Stomach smooth muscle (tissue), 2 donors: ENCODE measurements around the gene TNIP3.

Experiments
- H3K27ac ChIP-seq: one replicate; pipeline ENCODE4 v1.7.0; 2013; ENCODE audit warnings: mild to moderate bottlenecking, low read length, inconsistent platforms
- H3K27me3 ChIP-seq, 2 donors: one replicate each; pipeline ENCODE4 v1.7.0; 2013; ENCODE audit warnings: low read length in 2 of 2; ENCODE audit not compliant: insufficient read depth in 2 of 2, control insufficient read depth in 1 of 2
- H3K36me3 ChIP-seq, 2 donors: one replicate each; pipeline ENCODE4 v1.7.0; 2013; ENCODE audit warnings: low read length in 2 of 2; ENCODE audit not compliant: control insufficient read depth in 2 of 2, insufficient read depth in 2 of 2
- H3K4me1 ChIP-seq: one replicate; pipeline ENCODE4 v1.7.0; 2013; ENCODE audit warnings: low read length; ENCODE audit not compliant: control insufficient read depth, insufficient read depth
- H3K4me3 ChIP-seq, 2 donors: one replicate each; pipeline ENCODE4 v1.7.0; 2013; ENCODE audit warnings: low read length in 2 of 2
- H3K9ac ChIP-seq, 2 donors: one replicate each; pipeline ENCODE4 v1.7.0; 2013; ENCODE audit warnings: low read length in 2 of 2, mild to moderate bottlenecking in 1 of 2
- H3K9me3 ChIP-seq, 2 donors: one replicate each; pipeline ENCODE4 v1.7.0; 2013; ENCODE audit warnings: low read length in 2 of 2; ENCODE audit not compliant: control insufficient read depth in 2 of 2
- donor health status: healthy.
- donor health status: Pancreatic carcinoma.

TNIP3 gene

DNA sequence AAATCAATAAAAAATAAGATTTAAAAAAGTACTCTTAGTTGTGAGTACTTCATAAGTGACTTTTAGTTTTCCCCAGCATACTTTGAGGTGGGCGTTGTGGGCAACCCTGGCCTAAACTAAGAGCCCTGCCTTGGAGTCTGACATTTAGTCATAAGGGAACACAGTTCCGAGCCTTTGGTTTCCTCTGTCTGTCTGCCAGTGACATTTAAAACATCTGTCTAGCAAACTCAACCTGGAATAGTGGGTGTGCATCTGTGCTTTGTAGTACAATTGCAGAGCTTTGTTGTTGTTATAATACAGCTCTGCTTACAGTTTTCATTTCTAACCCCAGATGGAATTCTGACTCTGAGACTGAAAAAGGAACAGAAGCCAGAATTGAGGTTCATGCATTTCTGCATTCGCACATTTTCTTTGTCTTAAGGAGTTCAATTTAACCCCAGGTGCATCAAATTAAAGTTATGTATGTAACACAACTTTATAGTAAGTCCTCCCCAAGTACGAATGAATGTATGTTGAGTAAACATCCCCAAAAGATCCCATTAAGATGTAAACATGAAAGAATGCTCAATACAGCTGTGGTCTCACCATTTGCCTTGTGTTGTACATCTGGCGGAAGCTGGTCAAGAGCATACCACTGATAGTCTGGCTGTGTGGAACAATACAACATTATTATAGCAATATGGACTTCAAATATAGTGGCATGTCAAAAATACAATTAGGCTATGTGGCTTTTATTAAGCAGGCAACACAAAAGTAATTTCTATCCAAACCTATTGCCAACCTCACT, 25.9 kb downstream of the TNIP3 start:
- H3K27ac ChIP-seq = no peak overlapping the region
- no peaks in the 10 kb centered on the region for H3K9me3 ChIP-seq
- H3K4me1 ChIP-seq = no peaks in the 10 kb centered on the region
- H3K36me3 ChIP-seq = no peaks in the 10 kb centered on the region
- H3K27me3 ChIP-seq = no peaks in the 10 kb centered on the region
- no peak overlapping the region for H3K4me3 ChIP-seq
- H3K9ac ChIP-seq = no peak overlapping the region

DNA sequence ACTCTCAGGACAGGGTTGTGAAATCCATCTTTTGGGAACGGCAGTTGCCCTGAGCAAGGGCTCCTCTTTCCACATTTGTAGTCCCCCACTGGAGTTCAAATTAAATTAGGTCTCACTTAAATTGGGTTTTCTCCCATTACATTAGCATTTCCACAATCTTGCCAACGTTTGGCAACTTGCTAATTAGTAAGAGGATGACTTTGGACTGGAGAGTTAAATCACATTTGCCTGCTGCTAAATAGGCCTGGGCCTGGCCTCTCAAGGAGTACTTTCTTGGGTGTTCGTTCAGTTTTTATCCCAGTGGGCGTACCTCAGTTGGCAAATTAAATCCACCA, 33.8 kb downstream of the TNIP3 start:
- no peak overlapping the region for H3K27ac ChIP-seq
- no peaks in the 10 kb centered on the region for H3K9me3 ChIP-seq
- H3K4me1 ChIP-seq = no peaks in the 10 kb centered on the region
- no peak overlapping the region for H3K9ac ChIP-seq
- H3K4me3 ChIP-seq = no peak overlapping the region
- H3K27me3 ChIP-seq = no peaks in the 10 kb centered on the region
- no peaks in the 10 kb centered on the region for H3K36me3 ChIP-seq

DNA sequence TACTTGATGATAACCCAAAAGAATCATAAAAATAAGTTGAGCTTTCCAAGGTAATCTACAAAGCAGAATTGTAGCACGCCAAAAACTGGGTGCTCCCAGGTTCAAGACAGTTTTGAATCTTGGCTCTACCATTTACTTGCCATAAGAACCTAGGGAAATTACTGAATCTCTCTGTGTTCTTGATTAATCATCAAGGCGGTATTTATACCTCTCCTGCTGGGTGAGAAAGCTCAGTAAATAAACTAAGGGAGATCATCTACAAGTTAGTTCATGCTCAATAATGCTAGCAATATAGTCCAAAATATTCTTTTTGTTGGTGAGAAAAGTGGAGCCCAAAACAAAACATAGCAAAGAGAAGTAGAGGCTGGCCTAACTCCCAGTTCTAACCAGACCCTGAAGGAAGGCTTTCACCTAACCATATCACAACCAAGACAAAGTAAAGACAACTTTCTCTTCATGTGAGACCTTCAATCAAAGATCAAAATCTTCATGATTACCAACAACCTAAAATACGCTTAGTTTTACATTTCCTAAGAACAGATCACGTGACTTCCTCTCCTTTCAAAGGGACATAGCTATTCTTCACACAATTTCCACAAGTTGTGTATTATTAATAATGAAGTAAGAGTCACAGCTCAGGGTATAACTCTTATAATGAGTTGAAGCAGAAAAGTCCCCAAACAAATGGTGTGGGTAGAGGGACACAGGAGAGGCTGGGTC, 34.4 kb downstream of the TNIP3 start:
- no peak overlapping the region for H3K27ac ChIP-seq
- H3K27me3 ChIP-seq = no peaks in the 10 kb centered on the region
- H3K9me3 ChIP-seq = no peaks in the 10 kb centered on the region
- no peak overlapping the region for H3K9ac ChIP-seq
- no peak overlapping the region for H3K4me3 ChIP-seq
- H3K36me3 ChIP-seq = no peaks in the 10 kb centered on the region
- H3K4me1 ChIP-seq = no peaks in the 10 kb centered on the region

DNA sequence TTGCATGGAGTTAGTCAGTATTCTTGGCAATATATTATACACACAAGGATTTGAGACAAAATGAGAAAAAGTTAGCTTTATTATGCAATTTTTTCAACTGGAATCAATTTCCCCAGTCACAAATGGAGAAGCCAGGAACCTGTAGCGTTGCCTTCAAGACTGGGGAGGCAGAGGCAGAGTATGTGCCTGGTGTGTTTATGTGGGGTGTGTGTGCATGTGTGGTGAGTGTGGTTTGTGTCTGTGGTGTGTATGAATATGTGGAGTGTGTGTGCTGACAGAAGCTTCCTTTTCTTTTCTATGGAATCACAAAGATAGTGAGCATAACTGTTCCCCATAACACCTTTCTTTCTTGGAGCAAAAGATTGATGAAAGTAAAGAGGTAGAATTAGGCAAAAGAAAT, 37.0 kb downstream of the TNIP3 start:
- H3K4me1 ChIP-seq = no peaks in the 10 kb centered on the region
- H3K27me3 ChIP-seq = no peaks in the 10 kb centered on the region
- H3K4me3 ChIP-seq = no peak overlapping the region
- no peaks in the 10 kb centered on the region for H3K36me3 ChIP-seq
- H3K9me3 ChIP-seq = no peaks in the 10 kb centered on the region
- H3K27ac ChIP-seq = no peak overlapping the region
- H3K9ac ChIP-seq = no peak overlapping the region

DNA sequence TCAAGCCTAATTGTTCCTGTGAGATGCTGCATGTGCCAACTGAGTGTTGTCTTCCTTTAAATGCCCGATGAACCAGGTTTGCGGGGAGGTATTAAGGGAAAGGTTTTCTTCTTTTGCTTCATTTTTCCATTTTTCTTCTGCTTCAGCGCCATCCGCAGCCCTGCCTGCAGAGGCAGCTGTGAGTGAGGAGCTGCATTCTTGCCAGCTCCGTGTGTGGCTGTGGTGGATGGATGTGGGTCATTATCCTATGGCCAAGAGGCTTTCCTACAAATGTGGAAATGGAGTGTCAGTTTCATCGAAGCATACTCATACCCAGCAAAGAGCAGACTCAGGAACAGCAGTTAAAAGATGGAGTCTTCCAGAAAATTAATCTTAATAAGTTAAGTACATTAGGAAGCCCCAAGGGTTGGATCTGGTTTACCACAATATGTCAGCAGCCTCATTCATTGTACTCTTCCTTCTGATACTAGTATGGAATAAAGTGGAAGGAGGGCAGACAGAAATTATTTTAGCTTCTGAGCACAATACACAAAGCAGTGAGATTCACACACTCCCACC, 37.6 kb downstream of the TNIP3 start:
- no peak overlapping the region for H3K9ac ChIP-seq
- H3K27me3 ChIP-seq = no peaks in the 10 kb centered on the region
- H3K36me3 ChIP-seq = no peaks in the 10 kb centered on the region
- no peaks in the 10 kb centered on the region for H3K9me3 ChIP-seq
- no peak overlapping the region for H3K4me3 ChIP-seq
- no peak overlapping the region for H3K27ac ChIP-seq
- no peaks in the 10 kb centered on the region for H3K4me1 ChIP-seq

DNA sequence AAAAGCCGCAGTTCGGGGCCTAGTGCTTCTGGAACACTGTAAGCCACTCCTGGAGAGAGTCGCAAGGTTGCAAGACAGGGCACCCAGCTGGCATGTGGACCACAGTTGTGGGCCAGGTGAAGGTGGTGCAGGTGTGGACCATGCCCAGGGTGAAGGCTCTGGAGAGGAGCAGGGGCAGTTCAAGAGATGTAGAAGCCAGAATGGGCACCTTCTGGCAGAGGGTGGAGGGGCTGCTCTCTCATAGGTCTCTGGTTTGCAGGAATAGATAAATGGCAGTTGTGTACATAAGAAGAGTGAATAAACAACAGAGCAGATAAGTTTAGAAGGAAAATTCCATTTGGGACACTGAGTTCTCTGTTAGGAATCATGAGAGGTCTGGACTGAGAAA, 38.6 kb downstream of the TNIP3 start:
- no peaks in the 10 kb centered on the region for H3K27me3 ChIP-seq
- H3K36me3 ChIP-seq = no peaks in the 10 kb centered on the region
- H3K9me3 ChIP-seq = no peaks in the 10 kb centered on the region

DNA sequence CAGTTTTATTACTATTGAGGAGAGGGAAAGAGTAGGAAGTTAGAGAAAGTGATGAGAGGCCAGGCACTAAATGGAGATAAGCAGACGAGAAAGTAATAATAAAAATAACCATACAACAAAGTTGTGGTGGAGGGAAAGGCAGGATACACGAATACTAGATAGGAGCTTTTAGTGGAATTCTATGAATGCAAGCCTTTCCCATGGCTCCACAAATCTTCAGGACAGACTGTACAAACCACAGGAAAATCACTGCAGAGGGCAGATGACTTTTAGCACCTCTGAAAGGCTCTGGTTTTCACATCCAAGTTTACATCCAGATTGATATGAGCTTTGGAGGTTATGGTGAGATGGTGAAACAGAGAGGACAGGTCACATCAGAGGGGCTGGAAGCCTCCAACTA, 41.5 kb downstream of the TNIP3 start:
- H3K36me3 ChIP-seq = no peaks in the 10 kb centered on the region
- no peaks in the 10 kb centered on the region for H3K9me3 ChIP-seq
- no peak overlapping the region for H3K4me3 ChIP-seq
- H3K9ac ChIP-seq = no peak overlapping the region
- no peaks in the 10 kb centered on the region for H3K4me1 ChIP-seq
- H3K27ac ChIP-seq = no peak overlapping the region
- no peaks in the 10 kb centered on the region for H3K27me3 ChIP-seq

More for the DNA sequence above, 38.6 kb downstream of the TNIP3 start:
- H3K27ac ChIP-seq = no peak overlapping the region
- no peak overlapping the region for H3K4me3 ChIP-seq
- H3K4me1 ChIP-seq = no peaks in the 10 kb centered on the region
- no peak overlapping the region for H3K9ac ChIP-seq

DNA sequence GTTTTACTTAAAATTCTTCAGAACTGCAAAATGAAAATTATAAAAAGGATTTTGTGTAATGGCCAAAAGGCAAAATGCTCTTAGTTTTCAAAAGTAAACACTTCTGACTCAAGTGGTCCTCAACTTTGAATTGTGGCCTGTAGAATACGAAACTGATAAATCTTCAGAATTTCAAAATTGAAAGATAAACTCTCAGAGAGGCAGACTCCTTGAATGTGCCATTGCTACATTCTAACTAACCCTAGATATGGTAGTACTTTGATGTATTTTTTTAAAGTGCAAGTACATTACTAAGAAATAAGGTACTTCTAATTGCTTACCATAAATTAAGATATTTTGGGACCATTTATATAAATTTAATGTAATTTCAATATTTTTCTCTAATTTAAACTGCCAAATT, 44.4 kb downstream of the TNIP3 start:
- Histone ChIP-seq H3K27ac (no peak overlapping the region), H3K9me3 (no peaks in the 10 kb centered on the region), H3K36me3 (no peaks in the 10 kb centered on the region), H3K27me3 (no peaks in the 10 kb centered on the region), H3K9ac (no peak overlapping the region), H3K4me3 (no peak overlapping the region), H3K4me1 (no peaks in the 10 kb centered on the region)

DNA sequence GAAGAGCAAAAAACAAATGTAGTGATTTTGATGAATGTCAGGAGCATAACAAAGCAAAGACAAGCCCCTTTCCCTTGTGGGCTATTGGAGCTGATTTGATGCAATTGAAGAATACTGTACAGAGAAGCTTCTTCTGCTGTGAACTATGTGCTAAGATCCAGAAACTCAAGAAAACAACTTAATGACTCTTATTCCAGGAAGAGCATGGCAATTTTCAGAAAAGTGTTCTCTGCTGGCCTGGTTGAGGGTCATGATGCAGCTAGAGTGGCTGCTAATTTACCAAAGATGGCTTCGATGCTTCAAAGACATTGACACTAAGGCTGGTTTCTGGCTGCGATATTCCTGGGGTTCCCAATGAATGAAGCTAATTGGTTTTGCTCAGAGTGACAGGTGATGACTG, 45.8 kb downstream of the TNIP3 start:
- no peaks in the 10 kb centered on the region for H3K36me3 ChIP-seq
- H3K9ac ChIP-seq = no peak overlapping the region
- no peaks in the 10 kb centered on the region for H3K9me3 ChIP-seq
- H3K4me1 ChIP-seq = no peaks in the 10 kb centered on the region
- H3K27ac ChIP-seq = no peak overlapping the region
- H3K27me3 ChIP-seq = no peaks in the 10 kb centered on the region
- H3K4me3 ChIP-seq = no peak overlapping the region

DNA sequence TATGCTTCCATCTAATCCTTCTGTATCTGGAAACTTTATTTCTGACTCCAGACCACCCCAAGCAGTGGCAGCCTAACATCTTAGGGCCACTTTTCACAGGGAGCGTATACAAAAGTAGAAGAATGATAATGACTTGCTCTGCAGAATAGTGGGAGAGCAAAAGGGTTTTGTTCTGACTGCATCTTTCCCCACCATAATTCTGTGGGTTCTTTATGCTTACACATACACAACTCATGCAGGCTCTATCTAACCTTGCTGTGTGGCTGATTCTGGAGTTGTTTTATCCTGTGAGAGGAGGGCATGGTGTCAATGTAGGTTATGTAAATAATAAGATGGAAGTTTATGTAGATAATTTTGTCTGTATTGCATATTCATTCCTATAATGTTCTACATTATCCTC, 49.4 kb downstream of the TNIP3 start:
- Histone ChIP-seq H3K27ac (no peak overlapping the region), H3K9ac (no peak overlapping the region), H3K4me3 (no peak overlapping the region), H3K36me3 (no peaks in the 10 kb centered on the region), H3K27me3 (no peaks in the 10 kb centered on the region), H3K4me1 (no peaks in the 10 kb centered on the region), H3K9me3 (no peaks in the 10 kb centered on the region)

DNA sequence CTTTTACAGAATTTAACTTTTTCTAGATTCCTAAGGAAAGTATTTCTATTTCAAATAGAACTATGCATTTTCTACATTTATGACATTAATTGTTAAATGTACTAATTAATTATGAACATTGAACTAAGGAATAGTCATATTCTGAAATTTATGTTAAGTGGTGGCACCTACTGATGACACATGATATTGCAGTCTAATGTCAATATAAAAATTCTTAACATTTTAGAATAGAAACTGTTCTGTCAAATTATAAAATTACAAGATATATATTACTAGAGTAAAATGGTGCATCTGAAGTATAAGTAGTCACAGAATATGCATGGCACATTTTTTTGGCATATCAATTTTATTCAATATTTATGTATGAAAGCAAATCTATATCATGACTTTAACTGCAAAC, 51.6 kb downstream of the TNIP3 start:
- Histone ChIP-seq H3K9ac (no peak overlapping the region), H3K27me3 (no peaks in the 10 kb centered on the region), H3K27ac (no peak overlapping the region), H3K4me3 (no peak overlapping the region), H3K36me3 (no peaks in the 10 kb centered on the region), H3K9me3 (no peaks in the 10 kb centered on the region), H3K4me1 (no peaks in the 10 kb centered on the region)
